SKM-1 treated with dmso at 0.1 percent for 144 hours (cell line): ENCODE measurements around the gene FRAS1.
"Not testable (repeated sequence)": the region's sequence is repeated elsewhere in the genome, so short reads cannot be mapped to it uniquely, and the experiment has no call there.

Experiments
- DNase-seq: peaks from one replicate; lab custom pipeline; 2025; ENCODE audit not compliant: unreplicated experiment; lab: John Stamatoyannopoulos, UW

The FRAS1 gene

DNA sequence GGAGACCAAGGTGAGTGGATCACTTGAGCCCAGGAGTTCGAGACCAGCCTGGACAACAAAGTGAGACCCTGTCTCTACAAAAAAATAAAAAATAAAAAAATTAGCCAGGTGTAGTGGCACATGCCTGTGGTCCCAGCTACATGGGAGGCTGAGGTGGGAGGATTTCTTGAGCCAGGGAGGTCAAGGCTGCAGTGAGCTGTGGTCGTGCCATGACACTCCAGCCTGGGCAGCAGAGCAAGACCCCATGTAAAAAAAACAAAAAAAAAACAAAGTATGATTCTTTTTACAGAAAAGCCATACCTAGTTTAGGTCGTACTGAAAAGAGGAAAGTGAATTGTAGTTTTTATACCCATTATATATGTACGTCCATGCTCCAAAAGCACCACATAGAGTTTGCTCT is 151.8 kb downstream of the FRAS1 start:
- DNase-seq, result not testable (repeated sequence)

DNA sequence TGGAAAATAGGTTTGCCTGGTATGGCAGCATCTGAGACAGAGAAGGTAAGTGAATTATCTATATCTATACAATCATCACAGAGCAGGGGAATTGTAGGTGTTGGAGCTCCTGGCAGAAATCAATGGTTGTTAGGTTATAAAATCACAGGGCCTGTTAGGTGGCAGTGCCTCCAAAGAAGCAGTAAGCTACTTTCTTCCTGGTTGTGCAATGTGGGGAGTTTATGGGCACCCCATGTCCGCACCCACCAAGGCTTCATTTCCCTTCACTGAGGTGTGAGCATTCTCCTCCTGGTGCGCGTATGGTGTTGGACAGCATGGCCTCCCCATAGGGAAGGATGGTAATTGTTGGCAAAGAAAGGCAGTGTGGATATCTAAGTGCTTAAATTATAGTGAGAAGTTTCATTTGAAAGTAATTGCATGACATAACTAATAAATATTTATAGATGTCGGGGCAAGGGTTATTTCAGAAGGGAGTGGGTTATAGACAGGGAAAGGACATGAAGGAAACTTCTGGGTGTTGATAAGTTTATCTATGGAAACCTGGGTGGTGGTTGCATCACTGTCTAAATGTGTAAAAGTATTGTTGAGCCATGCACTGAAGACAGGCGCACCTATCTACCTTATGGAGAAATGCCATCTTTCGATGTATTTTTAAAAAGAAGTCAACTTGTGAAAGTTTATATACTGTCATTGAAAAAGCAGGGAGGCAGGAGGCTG is 153.7 kb downstream of the FRAS1 start:
- DNase-seq, result no peak

DNA sequence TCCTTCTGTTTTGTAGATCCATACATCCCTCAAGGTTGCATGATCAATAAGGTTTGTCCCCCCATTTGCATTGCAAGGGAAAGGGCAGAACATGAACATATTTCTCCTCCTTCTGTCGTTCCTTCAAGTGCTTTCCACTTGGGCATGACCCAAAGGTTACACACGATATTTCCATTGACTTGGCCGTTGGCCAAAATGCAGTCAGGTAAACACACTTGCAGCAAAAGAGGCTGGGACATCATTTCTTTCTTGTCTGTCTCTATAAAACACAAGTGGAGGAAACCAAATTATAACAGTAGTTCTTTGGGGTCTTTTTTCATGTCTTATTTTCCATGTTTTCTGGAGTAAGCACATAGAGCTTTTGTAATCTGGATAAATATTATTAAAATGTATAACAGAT is 156.1 kb downstream of the FRAS1 start:
- no peak for DNase-seq

DNA sequence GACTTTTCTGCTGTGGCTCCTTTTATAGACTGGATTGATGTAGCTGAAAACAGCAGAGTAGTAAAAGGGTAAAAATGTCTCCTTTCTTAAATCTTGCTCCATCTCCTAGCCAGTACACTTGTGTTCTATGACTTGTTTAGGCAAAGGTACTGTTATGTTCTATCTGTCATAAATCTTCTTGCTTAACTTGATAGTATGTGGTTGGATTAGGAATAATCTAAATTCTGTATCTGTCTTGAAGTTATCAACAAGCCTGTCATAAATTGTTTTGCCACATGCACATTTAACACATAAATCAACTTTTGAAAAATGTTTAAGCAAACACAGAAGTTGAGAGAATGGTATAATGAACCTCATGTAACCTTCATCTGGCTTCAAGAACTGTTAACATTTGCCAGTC is 157.0 kb downstream of the FRAS1 start:
- no peak for DNase-seq

DNA sequence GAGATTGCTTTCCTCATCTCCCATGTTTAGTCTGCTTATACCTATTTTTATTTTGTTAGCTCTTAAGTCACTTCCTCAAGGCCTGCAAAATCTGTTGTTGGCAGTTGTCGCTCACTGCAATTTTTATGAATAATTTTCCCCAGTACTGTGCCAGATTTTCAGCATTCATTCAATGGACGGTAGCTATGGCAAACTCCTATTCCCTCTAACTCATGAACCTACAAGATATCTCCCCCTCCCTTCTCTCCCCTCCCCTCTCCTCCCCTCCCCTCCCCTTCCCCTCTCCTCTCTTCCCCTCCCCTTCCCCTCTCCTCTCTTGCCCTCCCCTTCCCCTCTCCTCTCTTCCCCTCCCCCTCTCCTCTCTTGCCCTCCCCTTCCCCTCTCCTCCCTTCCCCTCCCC is 160.4 kb downstream of the FRAS1 start:
- no peak for DNase-seq

DNA sequence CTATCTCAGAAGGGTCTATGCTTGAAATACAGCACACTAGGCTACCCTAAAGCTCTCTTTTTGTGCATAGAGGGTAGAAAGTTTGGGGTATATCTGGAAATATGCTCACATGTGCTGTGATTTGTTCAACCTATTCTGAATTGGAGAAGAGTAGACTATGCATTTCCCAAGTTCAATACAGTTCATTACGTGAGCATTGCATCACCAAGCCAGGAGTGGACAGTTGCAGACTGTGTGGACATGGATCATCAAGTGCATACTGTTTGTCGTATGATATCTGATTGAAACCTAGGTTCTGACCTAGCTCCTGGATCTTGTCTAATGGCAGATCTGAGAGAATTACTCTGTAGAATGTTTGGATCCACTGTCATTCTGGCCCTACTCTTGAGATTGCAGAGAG is 161.1 kb downstream of the FRAS1 start:
- no peak for DNase-seq

DNA sequence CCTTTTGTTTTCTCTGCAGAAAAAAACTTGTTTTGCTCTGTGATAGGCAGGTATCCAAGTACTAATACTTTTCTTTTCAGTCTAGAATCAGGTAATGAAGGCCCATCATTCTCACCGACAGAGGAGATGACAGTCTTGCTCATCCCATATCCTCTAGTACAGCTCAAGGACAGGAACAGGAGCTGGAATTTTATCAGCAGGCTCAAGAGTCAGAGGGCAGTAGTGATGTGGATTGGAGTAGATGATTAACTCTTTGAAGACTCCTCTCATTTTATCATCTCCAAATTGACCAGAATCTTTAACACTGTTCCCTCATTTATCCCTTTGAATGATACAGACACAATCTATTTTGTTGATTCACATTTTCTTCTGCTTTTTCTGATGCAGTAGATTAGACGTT is 162.7 kb downstream of the FRAS1 start:
- no peak for DNase-seq

DNA sequence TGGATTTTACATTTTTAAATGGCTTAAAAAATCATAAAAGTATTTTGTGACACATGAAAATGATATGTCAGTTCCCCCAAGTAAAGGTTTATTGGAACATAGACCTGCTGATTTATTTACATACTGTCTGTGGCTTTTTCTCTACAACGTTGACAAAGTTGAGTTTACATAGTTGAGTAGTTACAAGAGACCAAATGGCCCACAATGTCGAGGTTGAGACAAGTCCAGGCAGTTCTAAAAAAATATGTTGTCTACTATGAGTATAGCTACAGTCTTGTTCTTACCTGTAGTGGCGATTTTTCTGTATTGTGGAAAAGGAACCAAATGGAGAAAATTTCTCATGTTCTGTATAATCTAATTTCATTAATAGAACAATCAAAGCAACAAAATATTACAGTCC is 163.2 kb downstream of the FRAS1 start:
- DNase-seq, result no peak

DNA sequence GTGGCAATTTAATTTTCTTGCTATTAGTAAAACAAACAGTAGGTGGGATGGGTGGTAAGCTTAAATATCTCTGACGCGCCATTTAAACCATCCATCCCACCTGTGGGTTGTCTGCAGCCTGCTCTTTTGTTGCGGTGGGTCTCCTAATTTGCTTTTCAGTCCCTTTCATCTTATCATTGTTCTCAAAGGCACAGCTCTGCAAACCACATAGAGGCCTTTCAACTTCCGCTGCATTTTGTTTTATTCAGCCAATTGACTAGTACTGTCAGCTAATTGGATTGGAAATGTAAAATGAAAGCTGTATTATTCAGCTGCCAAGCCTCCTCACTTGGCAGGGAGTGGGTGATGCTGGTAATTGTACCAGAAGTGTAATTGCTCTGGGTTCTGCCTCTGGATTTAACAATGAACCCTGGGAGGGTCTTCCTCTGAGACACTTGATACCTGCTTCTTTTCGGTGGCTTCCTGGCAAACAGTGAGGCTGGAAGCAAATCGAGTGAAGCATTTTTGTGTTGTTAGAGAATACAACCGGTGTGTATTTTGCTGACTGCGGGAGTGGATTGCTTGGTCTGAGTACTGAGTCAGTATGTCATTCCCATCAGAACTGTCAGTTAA is 165.6 kb downstream of the FRAS1 start:
- DNase-seq, result no peak

DNA sequence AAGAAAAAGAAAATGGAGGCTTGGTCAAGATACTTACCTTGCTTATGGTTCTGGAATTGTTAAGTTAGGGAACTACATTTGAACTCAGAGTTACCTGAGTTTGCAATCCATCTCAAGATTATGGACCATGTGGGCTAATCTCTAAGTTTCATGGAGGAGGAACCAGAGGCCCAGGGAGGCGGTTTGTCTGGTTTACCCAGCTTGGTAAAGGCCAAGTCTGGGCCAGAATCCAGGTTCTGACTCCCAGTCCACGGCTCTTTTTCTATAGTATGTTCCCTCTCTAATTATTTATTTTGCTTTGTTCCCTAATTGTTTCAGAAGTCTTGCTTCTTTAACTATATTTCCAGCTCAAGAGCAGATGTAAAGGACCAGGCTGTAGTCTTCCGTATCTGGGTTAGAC is 168.1 kb downstream of the FRAS1 start:
- DNase-seq, result no peak

DNA sequence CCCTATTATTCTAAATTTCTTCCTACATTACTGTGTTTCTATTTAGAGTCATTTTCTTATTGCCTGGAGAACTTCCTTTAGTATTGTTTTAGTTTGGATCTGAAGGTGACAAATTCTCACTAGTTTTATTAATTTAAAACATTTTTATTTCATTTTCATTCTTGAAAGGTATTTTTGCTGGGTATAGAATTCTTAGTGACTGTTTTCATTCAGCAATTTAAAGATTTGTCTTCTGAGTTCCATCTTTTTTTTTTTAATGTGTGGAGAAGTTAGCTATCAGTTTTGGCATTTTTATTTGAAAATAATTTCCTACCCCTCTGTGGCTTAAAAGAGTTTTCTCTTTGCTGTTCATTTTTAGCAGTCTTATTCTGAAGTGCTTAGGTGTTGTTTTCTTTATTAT is 169.2 kb downstream of the FRAS1 start:
- no peak for DNase-seq

DNA sequence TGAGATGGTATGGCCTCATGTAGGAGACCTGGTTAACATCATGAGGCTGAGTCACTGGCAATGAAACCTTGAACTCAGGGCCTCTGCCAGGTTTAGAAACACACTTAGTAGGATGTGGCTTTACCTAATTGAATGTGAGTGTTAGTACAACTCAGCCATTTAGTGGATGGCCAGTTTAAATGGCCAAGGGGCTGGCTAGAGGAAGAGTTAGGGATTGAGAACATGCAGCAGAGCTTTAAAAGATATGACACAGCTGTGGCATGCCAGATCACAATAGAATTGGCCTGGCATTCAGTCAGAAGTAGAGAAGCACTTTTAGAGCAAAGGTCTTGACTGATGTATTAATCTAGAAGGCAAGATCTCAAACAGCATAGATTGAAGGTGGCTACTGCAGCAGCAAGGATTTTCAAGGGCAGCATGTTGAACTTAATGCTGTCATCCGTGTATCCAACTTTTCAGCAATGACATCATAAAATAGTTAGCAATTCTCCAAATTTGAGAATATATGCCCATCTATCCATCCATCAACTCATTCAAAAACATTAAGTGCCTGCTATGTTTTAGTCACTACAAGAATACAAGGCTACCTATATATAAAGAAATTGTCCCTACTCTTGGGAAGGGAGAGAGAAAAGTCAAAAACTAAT is 170.4 kb downstream of the FRAS1 start:
- no peak for DNase-seq

DNA sequence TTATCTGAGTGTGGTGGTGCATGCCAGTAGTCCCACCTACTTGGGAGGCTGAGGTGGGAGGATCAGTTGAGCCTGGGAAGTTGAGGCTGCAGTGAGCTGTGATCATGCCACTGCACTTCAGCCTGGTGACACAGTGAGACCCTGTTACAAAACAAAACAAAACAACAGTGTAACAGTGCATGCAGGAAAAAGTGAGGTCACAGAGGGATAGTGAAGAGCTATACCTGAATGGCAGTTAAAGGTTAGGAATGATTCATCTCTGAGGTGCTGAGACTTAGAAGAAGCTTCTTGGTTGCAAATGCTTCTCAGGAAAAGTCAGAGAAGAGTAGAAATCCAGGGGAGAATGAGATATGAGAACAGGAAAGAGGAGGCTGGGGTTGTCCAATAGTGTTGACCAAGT is 178.7 kb downstream of the FRAS1 start:
- no peak for DNase-seq

DNA sequence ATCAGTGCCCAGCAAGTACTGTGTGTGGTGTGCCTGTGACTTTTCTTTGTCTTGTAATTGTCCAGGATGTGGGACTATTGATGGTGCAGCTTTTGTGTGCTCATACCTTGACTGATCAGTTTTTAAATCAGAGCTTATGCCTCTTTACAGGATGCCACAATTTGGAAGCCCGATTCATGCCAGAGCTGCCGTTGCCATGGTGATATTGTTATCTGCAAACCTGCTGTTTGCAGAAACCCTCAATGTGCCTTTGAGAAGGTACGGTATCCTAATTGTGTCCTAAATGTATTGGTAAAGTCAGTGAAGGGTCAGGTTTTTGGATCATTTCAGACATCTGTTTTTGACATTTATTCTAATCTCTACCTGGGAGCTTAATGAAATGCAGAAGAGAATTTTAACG is 180.2 kb downstream of the FRAS1 start:
- no peak for DNase-seq

DNA sequence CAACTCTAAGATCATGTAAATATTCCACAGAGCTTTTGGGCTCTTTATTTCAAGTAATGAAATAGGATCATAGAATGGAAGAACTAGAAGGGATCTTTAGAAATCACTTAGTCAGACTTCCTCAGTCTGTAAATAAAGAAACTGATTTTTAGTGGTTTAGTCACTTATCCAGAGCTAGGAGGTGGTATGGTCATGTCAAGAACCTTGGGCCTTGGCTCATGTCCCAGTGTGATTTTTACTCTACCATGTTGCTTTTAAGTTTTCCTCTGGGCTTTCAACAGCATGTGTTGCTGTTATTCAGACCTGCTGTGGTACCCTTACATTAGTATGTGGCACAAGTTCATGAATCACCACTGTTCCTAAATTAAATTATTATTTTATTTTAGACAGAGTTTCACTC is 184.9 kb downstream of the FRAS1 start:
- no peak for DNase-seq

DNA sequence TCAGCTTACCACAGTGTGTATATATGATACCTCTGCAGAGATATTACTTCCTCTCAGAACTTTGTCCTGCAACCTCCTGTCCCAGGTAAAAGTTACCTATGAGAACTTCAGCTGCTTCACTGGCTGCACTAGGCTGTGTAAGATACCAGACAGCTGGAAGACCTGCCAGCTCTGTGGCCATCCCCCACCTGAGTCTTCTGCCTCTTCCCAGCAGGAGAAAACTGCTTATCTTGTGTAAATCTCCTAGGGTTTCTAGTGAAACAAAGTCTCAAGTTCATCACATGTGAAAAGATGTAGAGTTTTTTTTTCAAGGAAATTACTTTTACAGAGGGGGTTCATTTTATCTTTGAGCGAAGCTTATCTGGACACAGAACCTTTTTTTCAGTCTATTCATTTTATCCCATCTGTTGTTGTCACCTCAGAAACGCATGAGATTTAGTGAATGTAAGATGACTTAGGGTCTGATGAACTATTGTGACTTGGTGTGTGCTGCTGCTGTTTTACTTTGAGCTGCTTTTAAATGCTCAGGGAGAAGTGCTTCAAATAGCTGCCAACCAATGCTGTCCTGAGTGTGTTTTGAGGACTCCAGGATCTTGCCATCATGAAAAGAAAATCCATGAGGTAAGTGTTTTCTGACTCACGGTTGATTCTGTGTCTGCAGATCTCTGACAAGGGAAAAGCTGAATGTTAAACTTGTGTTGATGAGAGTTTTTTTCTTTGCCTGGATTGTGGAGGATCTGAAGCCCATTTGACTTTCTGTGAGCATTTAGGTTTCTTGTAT is 187.8 kb downstream of the FRAS1 start:
- no peak for DNase-seq

DNA sequence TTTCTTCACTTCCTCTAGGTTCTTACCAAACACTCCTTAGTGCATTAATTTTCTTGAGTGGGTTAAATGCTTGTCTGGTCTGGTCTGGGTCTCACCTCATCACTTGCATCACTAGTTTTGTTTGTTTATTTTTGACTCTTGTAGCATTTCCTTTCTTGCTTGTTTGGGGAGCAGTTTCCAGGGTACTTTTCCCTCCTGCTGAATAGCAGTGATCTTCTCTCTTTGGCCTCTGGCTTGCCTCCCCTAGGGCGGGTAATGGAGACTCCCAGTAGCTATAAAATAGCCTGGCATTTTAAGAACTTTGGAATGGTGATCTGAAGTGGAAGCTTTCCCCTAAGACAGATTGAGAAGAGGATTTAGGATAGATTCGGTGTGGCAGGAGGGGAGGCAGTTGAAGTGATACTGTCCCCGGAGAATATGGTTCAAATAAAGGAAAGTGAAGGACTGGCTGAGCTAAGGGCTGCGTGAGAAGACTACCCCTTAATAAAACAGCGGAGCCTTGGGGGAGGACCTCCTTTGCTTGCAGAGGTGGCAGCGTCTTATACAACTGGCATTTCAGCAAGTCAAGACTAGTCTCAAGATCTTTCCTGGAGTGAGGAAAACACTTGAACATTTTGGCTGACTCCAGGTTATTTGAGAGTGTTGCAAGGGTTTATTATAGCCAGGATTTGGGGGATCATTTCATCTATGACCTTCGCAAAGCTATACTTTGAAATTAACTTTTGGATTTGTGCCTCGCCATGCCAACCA is 190.6 kb downstream of the FRAS1 start:
- no peak for DNase-seq

DNA sequence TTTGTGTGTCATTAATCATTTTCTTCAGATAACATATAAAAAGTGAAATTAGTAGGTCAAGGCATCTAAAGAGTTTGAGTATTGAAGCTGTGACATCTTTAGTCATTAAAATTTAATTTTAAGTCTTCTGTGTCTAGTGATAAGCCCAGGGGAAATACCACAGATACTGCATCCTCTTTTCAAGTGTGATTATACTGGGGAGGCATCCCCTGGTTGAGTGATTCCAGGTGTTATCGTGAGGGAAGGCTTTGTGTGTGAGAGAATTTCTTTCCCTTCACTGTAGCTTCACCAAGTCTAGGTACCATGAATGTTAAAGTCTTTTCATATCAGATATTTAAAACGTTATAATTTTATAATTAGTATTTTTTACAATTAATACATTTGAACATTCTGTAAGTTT is 193.4 kb downstream of the FRAS1 start:
- DNase-seq, result no peak

DNA sequence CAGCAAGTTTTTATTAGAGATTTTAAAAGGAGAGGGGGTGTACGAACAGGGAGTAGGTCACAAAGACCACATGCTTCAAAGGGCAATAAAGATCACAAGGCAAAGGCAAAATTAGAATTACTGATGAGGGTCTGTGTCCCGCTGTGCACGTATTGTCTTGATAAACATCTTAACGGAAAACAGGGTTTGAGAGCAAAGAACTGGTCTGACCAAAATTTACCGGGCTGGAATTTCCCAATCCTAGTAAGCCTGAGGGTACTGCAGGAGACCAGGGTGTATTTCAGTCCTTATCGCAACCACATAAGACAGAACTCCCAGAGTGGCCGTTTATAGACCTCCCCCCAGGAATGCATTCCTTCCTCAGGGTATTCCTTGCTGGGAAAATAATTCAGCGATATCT is 195.7 kb downstream of the FRAS1 start:
- DNase-seq, result not testable (repeated sequence)

DNA sequence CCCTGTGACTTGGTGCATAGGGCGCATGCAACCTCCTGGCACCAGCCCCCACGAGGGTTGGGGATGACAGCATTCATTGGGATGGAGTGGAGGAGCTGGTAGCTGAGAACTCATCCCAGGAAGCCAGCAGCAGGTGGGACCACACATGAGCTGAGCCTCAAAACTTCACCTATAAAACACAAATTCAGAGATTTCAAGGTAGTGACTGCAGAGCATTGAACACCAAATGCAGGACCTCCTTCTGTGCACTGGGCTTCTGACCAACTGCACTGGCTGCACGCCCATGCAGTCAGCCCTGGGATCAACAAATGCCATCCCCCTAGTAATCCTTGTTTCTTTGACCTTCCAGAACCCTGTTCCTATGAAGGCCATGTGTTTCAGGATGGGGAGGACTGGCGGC is 197.8 kb downstream of the FRAS1 start:
- DNase-seq, result no peak

DNA sequence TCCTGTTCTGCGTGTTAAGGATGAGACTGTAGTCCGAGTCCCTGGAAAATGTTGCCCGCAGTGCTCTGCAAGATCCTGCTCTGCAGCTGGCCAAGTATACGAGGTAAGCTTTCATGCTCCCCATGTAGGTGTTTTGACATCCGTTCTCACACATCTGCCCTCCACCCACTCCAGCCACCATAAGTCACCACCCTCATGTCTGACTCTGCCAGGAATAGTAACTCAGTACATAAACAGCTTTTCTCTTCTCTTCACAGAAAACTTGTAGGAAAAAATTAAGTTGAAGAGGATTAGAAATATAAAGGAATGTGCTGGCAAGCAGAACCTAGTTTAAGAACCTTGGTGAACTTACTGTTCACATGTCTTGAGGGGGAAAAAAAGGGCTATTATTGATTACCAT is 207.9 kb downstream of the FRAS1 start:
- no peak for DNase-seq
